ENCODE data around the gene RBM28. TPM values are rescaled to one million over a fixed set of nuclear protein-coding genes. Genes with fewer than 3 reads are reported as not detected.

Gene RBM28
- total and polyA plus RNA-seq, 2 of the 8 experiments (the other 6 are each of a cell fraction or from before 2014, with no cell fraction given) = 12.8 to 65.3 TPM

DNA sequence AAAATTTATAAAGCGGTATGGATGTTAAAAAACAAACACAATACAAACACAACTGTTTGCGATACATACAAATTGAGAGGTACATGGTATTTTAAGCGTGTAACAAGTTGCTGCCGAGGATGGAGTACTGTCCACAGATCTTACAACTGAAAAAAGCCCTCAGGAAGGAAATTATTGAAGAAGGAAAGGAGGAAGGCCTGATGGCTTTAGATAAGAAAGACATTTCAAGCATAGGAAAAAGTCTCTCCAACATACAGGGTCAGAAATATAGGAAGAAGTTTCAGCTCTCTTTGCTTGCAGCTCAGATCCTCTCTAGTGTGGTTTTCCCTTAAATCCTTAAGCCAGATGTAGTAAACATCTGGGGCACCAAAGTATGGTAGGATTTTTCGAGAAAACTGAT is 25.0 kb downstream of the RBM28 start:
- ChIA-PET POLR2A (ENCODE audit: partially characterized antibody) (no interaction called here), CTCF (ENCODE audit: partially characterized antibody) (interaction anchor here (1.4 kb wide), 1 partner anchor 11 kb away, joined by 3 read pairs; no protein-coding TSS in a partner anchor)
- peaks cover 43 to 79% (median 62%) of the 10 kb centered on the region in 4 experiments for H3K36me3 ChIP-seq (ENCODE audit: control insufficient read depth in 2 of 4, insufficient read depth in 4 of 4, low read length in 3 of 4)
- TF ChIP-seq EGR1 (IDR thresholded peaks at IDR 0.05; ENCODE audit: borderline replicate concordance, low read depth, low read length) = no peak
- no peak for TF ChIP-seq YY1 (IDR thresholded peaks at IDR 0.05; ENCODE audit: low read depth, low read length)
- no peak for TF ChIP-seq KDM4A (IDR thresholded peaks at IDR 0.05; ENCODE audit: low read depth, low read length, severe bottlenecking)
- TF ChIP-seq RBBP5 (IDR thresholded peaks at IDR 0.05; ENCODE audit: borderline replicate concordance, low read depth, low read length) = no peak
- no peak for TF ChIP-seq RXRA (IDR thresholded peaks at IDR 0.05; ENCODE audit: insufficient read depth, low read depth, low read length)
- TF ChIP-seq EP300 (IDR thresholded peaks at IDR 0.05; ENCODE audit: borderline replicate concordance in 1 of 2, low read depth in 2 of 2, low read length in 2 of 2) = no peak
- TF ChIP-seq SAP30 (IDR thresholded peaks at IDR 0.05; ENCODE audit: insufficient read depth, insufficient replicate concordance, low read length) = no peak
- no peak for TF ChIP-seq EZH2 (IDR thresholded peaks at IDR 0.05; ENCODE audit: low read depth, low read length, severe bottlenecking)
- no peak for TF ChIP-seq TAF7 (optimal IDR thresholded peaks at IDR 0.05; ENCODE audit: borderline replicate concordance, low read depth, low read length)
- TF ChIP-seq HDAC6 (IDR thresholded peaks at IDR 0.05; ENCODE audit: low read depth, low read length) = no peak
- TF ChIP-seq SRF (IDR thresholded peaks at IDR 0.05; ENCODE audit: low read depth, low read length) = no peak
- no peak for TF ChIP-seq BCL11A (IDR thresholded peaks at IDR 0.05; ENCODE audit: low read depth in 2 of 2, low read length in 2 of 2)
- TF ChIP-seq TEAD4 (IDR thresholded peaks at IDR 0.05; ENCODE audit: low read depth, low read length) = no peak

More for the DNA sequence above, 25.0 kb downstream of the RBM28 start:
- Histone ChIP-seq H2BK120ac (replicated peaks; ENCODE audit: low read depth, low read length) (no peak overlapping the region), H3K4ac (replicated peaks; ENCODE audit: insufficient read length, low read depth, low read length) (no peak overlapping the region), H3K4me1 (replicated peaks in 1 of 4; ENCODE audit: control insufficient read depth in 3 of 4, insufficient read depth in 4 of 4, low read length in 3 of 4) (no peaks in the 10 kb centered on the region), H2BK15ac (ENCODE audit: low read length) (no peak overlapping the region), H2BK20ac (ENCODE audit: low read length) (no peak overlapping the region), H4K5ac (ENCODE audit: insufficient read length, low read depth, low read length) (no peak overlapping the region), H3K23ac (ENCODE audit: insufficient read length) (no peak overlapping the region), H3K9me3 (ENCODE audit: insufficient read depth in 2 of 2, low read depth in 1 of 2, low read length in 1 of 2) (no peaks in the 10 kb centered on the region), H4K20me1 (replicated peaks in 1 of 2; ENCODE audit: control insufficient read depth in 1 of 2, insufficient read depth in 2 of 2, low read length in 2 of 2) (peaks cover 0 to 2% of the 10 kb centered on the region in 2 experiments), H3K4me3 (ENCODE audit: extremely low read depth in 1 of 4, insufficient read depth in 2 of 4, low read depth in 3 of 4, low read length in 4 of 4) (no peak overlapping the region), H3K9ac (replicated peaks in 1 of 4; ENCODE audit: extremely low read depth in 1 of 4, low read depth in 3 of 4, low read length in 3 of 4) (no peak overlapping the region), H2BK5ac (ENCODE audit: low read depth, low read length) (no peak overlapping the region), H2AFZ (ENCODE audit: low read length) (no peak overlapping the region), H3K23me2 (ENCODE audit: low read depth, low read length) (no peaks in the 10 kb centered on the region), H3K4me2 (ENCODE audit: insufficient read depth in 1 of 2, low read depth in 2 of 2, low read length in 2 of 2) (no peak overlapping the region), H2AK5ac (ENCODE audit: low read depth, low read length) (no peak overlapping the region), H3K79me1 (ENCODE audit: low read depth, low read length) (no peaks in the 10 kb centered on the region; the same call in 1 of the 2 replicates), H3K56ac (replicated peaks; ENCODE audit: insufficient read length, low read depth, low read length) (no peak overlapping the region), H3K14ac (ENCODE audit: insufficient read length) (no peak overlapping the region), H2BK12ac (ENCODE audit: low read depth, low read length) (no peak overlapping the region), H4K91ac (replicated peaks; ENCODE audit: insufficient read length, low read length) (no peak overlapping the region), H4K8ac (ENCODE audit: extremely low read depth, insufficient read depth, low read length) (no peak overlapping the region), H3K18ac (ENCODE audit: extremely low read depth, low read length) (no peak overlapping the region), H3K27ac (ENCODE audit: low read depth, low read length) (no peak overlapping the region), H3K27me3 (replicated peaks in 1 of 4; ENCODE audit: control insufficient read depth in 3 of 4, extremely low read depth in 1 of 4, insufficient read depth in 3 of 4, low read length in 3 of 4) (no peaks in the 10 kb centered on the region), H3K79me2 (ENCODE audit: control insufficient read depth in 1 of 2, insufficient read depth in 2 of 2, low read length in 2 of 2) (no peaks in the 10 kb centered on the region)
- 92% methylated on average over 5 of the region's 5 CpGs; no CpG with 5 or more reads in 1 of the 2 experiments for WGBS, 2 experiments (ENCODE audit: extremely low coverage in 1 of 2, insufficient coverage in 1 of 2, insufficient read length in 1 of 2, insufficient replicate concordance in 2 of 2, low coverage in 1 of 2, low lambda C conversion rate in 2 of 2, missing lambda C conversion rate in 1 of 2)
- no peak for FAIRE-seq
- no peak for DNase-seq (ENCODE audit: low read depth in 1 of 2, low spot score in 2 of 2)
